Bronchial epithelial cell (primary cell): ENCODE results near the gene BPIFB1. TPM values are rescaled to one million over a fixed set of nuclear protein-coding genes. Genes with fewer than 3 reads are reported as not detected.

Source experiments
- DNase-seq: peaks from one replicate; pipeline ENCODE4 v3.0.0-alpha.2; 2010; ENCODE audit warnings: low read depth
- FAIRE-seq: peaks from 2 replicates; lab custom pipeline; 2011; peaks lifted over from hg19 to GRCh38; lab: Jason Lieb, UNC
- H3K27me3 ChIP-seq: 2 replicates; pipeline ENCODE4 v1.5.1; 2011; ENCODE audit warnings: low read length; ENCODE audit not compliant: control insufficient read depth, insufficient read depth
- H3K36me3 ChIP-seq: 2 replicates; pipeline ENCODE4 v1.5.1; 2011; ENCODE audit warnings: low read length; ENCODE audit not compliant: control insufficient read depth, insufficient read depth
- H3K4me3 ChIP-seq: 2 replicates; pipeline ENCODE4 v1.5.1; 2011; ENCODE audit warnings: mild to moderate bottlenecking, low read depth, low read length, control low read depth
- total RNA-seq: library from RNA; depleted of rRNA; stranded (reverse); fragments of >200 nt; gene quantifications from 2 replicates; pipeline ENCODE4 v1.2.1, GENCODE V29; 2014
- TF ChIP-seq, protein P1 (sequence below): IDR thresholded peaks from 2 replicates; pipeline ENCODE4 v1.5.1; 2011; ENCODE audit warnings: mild to moderate bottlenecking, moderate library complexity, low read length, control low read depth, inconsistent platforms; ENCODE audit not compliant: insufficient read depth, severe bottlenecking

Gene BPIFB1
- total RNA-seq, 1 donor from 2014 or later = not detected

DNA sequence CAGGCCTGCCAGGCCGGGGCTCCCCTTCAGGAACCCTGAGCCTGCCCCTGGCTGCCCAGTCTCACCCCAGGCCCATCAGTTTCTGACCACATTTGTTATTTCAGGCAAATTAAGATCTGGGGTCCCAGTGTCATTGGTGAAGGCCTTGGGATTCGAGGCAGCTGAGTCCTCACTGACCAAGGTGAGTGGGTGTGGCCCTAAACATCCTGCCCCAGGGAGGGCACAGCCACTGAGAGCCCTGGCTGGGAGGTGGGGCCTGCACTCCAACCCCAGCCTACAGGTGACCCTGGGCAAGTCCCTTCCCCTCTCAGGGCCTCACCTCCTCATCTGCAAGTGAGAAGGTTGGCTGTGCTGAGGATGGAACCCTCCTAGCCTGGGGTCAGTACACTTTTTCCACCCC lies 23.8 kb downstream of the BPIFB1 start:
- H3K27me3 ChIP-seq = no peaks in the 10 kb centered on the region
- TF ChIP-seq, protein P1, sequence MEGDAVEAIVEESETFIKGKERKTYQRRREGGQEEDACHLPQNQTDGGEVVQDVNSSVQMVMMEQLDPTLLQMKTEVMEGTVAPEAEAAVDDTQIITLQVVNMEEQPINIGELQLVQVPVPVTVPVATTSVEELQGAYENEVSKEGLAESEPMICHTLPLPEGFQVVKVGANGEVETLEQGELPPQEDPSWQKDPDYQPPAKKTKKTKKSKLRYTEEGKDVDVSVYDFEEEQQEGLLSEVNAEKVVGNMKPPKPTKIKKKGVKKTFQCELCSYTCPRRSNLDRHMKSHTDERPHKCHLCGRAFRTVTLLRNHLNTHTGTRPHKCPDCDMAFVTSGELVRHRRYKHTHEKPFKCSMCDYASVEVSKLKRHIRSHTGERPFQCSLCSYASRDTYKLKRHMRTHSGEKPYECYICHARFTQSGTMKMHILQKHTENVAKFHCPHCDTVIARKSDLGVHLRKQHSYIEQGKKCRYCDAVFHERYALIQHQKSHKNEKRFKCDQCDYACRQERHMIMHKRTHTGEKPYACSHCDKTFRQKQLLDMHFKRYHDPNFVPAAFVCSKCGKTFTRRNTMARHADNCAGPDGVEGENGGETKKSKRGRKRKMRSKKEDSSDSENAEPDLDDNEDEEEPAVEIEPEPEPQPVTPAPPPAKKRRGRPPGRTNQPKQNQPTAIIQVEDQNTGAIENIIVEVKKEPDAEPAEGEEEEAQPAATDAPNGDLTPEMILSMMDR = no peak
- FAIRE-seq (no peak), DNase-seq (no peak)
- no peak overlapping the region for H3K4me3 ChIP-seq
- H3K36me3 ChIP-seq = no peaks in the 10 kb centered on the region

DNA sequence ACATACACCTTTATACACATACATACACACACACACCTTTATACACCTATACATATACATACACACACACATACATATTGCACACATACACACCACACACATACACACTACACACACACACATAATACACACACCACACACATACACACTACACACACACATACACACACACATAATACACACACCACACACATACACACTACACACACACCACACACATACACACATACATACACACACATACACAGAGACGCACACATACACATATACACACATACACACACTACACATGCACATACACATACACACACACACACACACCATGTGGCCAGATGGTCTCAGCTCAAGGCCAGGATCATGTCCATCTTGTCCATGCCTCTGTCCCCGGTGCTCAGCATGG lies 25.7 kb downstream of the BPIFB1 start:
- peak; percentile 95 for FAIRE-seq

DNA sequence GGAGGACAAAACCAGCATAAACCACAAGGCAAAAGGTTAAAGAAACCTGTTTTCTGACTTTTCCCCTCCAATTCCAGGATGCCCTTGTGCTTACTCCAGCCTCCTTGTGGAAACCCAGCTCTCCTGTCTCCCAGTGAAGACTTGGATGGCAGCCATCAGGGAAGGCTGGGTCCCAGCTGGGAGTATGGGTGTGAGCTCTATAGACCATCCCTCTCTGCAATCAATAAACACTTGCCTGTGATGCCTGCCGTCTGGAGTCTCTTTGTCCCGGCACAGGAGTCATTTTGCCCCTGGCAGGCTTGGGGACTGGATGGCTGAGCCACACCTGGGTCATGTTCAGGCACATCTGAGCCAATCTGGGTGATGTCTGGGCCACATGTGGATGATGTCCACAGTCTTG lies 26.6 kb downstream of the BPIFB1 start:
- Histone ChIP-seq H3K4me3 (no peak overlapping the region), H3K36me3 (no peaks in the 10 kb centered on the region), H3K27me3 (no peaks in the 10 kb centered on the region)
- TF ChIP-seq, protein P1 = no peak
- FAIRE-seq (no peak), DNase-seq (peak; percentile 15)

More for the DNA sequence above, 25.7 kb downstream of the BPIFB1 start:
- TF ChIP-seq, protein P1 = no peak
- DNase-seq = no peak
- Histone ChIP-seq H3K27me3 (no peaks in the 10 kb centered on the region), H3K4me3 (no peak overlapping the region), H3K36me3 (no peaks in the 10 kb centered on the region)

- Histone ChIP-seq H3K4me3 (no peak overlapping the region), H3K36me3 (no peaks in the 10 kb centered on the region), H3K27me3 (no peaks in the 10 kb centered on the region)
- DNase-seq (no peak), FAIRE-seq (no peak)
- TF ChIP-seq, protein P1 = no peak
These were observed 27.4 kb downstream of the BPIFB1 start for GRCh38 chr20:33310327-33310899.

- FAIRE-seq = no peak
- TF ChIP-seq, protein P1 = no peak
These were observed 28.0 kb downstream of the BPIFB1 start for GRCh38 chr20:33311011-33311410.

GRCh38 chr20:33311996-33312395 lies 29.0 kb downstream of the BPIFB1 start:
- TF ChIP-seq, protein P1 = no peak
- Histone ChIP-seq H3K27me3 (no peaks in the 10 kb centered on the region), H3K36me3 (no peaks in the 10 kb centered on the region), H3K4me3 (no peak overlapping the region)
- FAIRE-seq (no peak), DNase-seq (no peak)

More at GRCh38 chr20:33311011-33311410, 28.0 kb downstream of the BPIFB1 start:
- DNase-seq = no peak
- H3K4me3 ChIP-seq = no peak overlapping the region
- H3K27me3 ChIP-seq = no peaks in the 10 kb centered on the region
- no peaks in the 10 kb centered on the region for H3K36me3 ChIP-seq
